Measurements from ENCODE around the gene TLL1.

Gene TLL1

DNA sequence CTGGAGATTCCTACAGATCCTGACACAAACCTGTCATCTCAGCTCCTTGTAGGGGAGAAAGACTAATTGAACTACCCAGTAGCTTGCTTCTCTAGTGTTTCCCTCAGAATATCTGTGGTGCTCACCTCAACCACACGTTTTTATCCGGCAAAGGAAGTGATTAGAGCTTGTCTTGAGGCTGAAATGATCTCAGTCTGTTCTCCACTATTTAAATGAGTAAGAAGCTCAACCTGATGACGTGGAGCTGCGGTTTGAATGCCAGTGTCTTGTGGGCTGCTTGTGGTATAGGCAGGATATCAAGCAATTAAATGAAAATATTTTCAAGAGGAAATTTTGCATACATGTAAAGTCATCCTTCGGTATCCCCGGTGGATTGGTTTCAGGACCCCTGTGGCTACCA lies 270.2 kb downstream of the TLL1 start:
- no peaks in the 10 kb centered on the region for H3K9me3 ChIP-seq (ENCODE audit: insufficient read depth, low read length)
- no peak overlapping the region for H3K27ac ChIP-seq (ENCODE audit: low read length)
- H3K4me3 ChIP-seq (ENCODE audit: low read length), result peak overlapping the region; percentile 37
- H2AFZ ChIP-seq (ENCODE audit: low read depth, low read length), result peak overlapping the region; percentile 62
- H3K9ac ChIP-seq (ENCODE audit: low read length), result no peak overlapping the region
- H3K36me3 ChIP-seq (replicated peaks; ENCODE audit: low read depth, low read length), result no peaks in the 10 kb centered on the region
- no peaks in the 10 kb centered on the region; the same call in 1 of the 2 replicates for H3K27me3 ChIP-seq (ENCODE audit: low read depth, low read length)
- TF ChIP-seq, protein P1, sequence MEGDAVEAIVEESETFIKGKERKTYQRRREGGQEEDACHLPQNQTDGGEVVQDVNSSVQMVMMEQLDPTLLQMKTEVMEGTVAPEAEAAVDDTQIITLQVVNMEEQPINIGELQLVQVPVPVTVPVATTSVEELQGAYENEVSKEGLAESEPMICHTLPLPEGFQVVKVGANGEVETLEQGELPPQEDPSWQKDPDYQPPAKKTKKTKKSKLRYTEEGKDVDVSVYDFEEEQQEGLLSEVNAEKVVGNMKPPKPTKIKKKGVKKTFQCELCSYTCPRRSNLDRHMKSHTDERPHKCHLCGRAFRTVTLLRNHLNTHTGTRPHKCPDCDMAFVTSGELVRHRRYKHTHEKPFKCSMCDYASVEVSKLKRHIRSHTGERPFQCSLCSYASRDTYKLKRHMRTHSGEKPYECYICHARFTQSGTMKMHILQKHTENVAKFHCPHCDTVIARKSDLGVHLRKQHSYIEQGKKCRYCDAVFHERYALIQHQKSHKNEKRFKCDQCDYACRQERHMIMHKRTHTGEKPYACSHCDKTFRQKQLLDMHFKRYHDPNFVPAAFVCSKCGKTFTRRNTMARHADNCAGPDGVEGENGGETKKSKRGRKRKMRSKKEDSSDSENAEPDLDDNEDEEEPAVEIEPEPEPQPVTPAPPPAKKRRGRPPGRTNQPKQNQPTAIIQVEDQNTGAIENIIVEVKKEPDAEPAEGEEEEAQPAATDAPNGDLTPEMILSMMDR (IDR thresholded peaks at IDR 0.05; ENCODE audit: low read depth, low read length), result no peak
- TF ChIP-seq EZH2phosphoT487 (IDR thresholded peaks at IDR 0.05; ENCODE audit: low read depth), result no peak
- H3K4me2 ChIP-seq (ENCODE audit: low read length), result peak overlapping the region; percentile 57
- no peaks in the 10 kb centered on the region for H3K79me2 ChIP-seq (ENCODE audit: low read length)
- H4K20me1 ChIP-seq (ENCODE audit: insufficient read depth, low read length), result no peaks in the 10 kb centered on the region
- H3K4me1 ChIP-seq (ENCODE audit: low read length), result peaks cover 14% of the 10 kb centered on the region

DNA sequence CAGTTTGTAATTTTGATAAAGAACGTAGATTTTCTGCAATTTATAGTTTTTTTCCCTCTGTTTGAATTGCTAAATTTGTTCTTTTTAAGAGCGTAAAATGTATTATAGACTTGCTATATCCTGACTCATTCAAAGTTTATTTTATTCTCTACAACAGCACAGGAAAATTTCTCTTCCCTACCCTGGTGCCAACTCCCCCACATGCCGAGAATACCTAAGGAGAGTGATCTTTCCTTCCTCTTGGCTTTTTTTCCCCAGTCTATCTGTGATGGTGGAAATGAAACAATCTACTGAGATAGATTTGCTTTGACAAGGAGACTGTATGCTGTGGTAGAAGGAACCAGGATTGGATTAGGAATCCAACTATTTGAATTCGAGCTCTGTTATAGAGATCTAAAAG lies 271.6 kb downstream of the TLL1 start:
- no peaks in the 10 kb centered on the region for H3K79me2 ChIP-seq (ENCODE audit: low read length)
- peaks cover 14% of the 10 kb centered on the region for H3K4me1 ChIP-seq (ENCODE audit: low read length)
- no peak overlapping the region for H3K4me3 ChIP-seq (ENCODE audit: low read length)
- H2AFZ ChIP-seq (ENCODE audit: low read depth, low read length), result no peak overlapping the region
- no peaks in the 10 kb centered on the region; the same call in 1 of the 2 replicates for H3K27me3 ChIP-seq (ENCODE audit: low read depth, low read length)
- H4K20me1 ChIP-seq (ENCODE audit: insufficient read depth, low read length), result no peaks in the 10 kb centered on the region
- H3K9ac ChIP-seq (ENCODE audit: low read length), result no peak overlapping the region
- no peak overlapping the region for H3K27ac ChIP-seq (ENCODE audit: low read length)
- no peaks in the 10 kb centered on the region for H3K9me3 ChIP-seq (ENCODE audit: insufficient read depth, low read length)
- H3K36me3 ChIP-seq (replicated peaks; ENCODE audit: low read depth, low read length), result no peaks in the 10 kb centered on the region
- H3K4me2 ChIP-seq (ENCODE audit: low read length), result no peak overlapping the region
- no peak for TF ChIP-seq EZH2phosphoT487 (IDR thresholded peaks at IDR 0.05; ENCODE audit: low read depth)
- TF ChIP-seq, protein P1 (IDR thresholded peaks at IDR 0.05; ENCODE audit: low read depth, low read length), result no peak

GRCh38 chr4:166146806-166147540 lies 273.9 kb downstream of the TLL1 start:
- Histone ChIP-seq H3K4me3 (ENCODE audit: low read length) (no peak overlapping the region), H3K27ac (ENCODE audit: low read length) (no peak overlapping the region), H3K4me1 (ENCODE audit: low read length) (peaks cover 14% of the 10 kb centered on the region), H3K79me2 (ENCODE audit: low read length) (no peaks in the 10 kb centered on the region), H4K20me1 (ENCODE audit: insufficient read depth, low read length) (no peaks in the 10 kb centered on the region), H3K4me2 (ENCODE audit: low read length) (no peak overlapping the region), H3K27me3 (ENCODE audit: low read depth, low read length) (no peaks in the 10 kb centered on the region), H3K9ac (ENCODE audit: low read length) (no peak overlapping the region), H3K9me3 (ENCODE audit: insufficient read depth, low read length) (no peaks in the 10 kb centered on the region), H3K36me3 (replicated peaks; ENCODE audit: low read depth, low read length) (no peaks in the 10 kb centered on the region), H2AFZ (ENCODE audit: low read depth, low read length) (no peak overlapping the region)
- TF ChIP-seq, protein P1 (IDR thresholded peaks at IDR 0.05; ENCODE audit: low read depth, low read length), result no peak
- no peak for TF ChIP-seq EZH2phosphoT487 (IDR thresholded peaks at IDR 0.05; ENCODE audit: low read depth)
